WERI-Rb-1 (cell line): ENCODE results near the gene RAB33A.

ENCODE experiments used
- DNase-seq: peaks from one replicate; pipeline ENCODE4 v3.0.0-alpha.2; 2020
- H3K27ac ChIP-seq: fragments of 250-450 bp; sonication (Bioruptor Pico); 2 replicates; pipeline ENCODE4 v1.5.1; 2020; ENCODE audit warnings: mild to moderate bottlenecking, moderate library complexity
- H3K27me3 ChIP-seq: fragments of 250-450 bp; sonication (Bioruptor Pico); 2 replicates; pipeline ENCODE4 v1.5.1; 2021; ENCODE audit warnings: mild to moderate bottlenecking, low read depth, moderate library complexity; ENCODE audit not compliant: insufficient read depth, severe bottlenecking
- H3K36me3 ChIP-seq: fragments of 250-450 bp; sonication (Bioruptor Pico); 2 replicates; pipeline ENCODE4 v1.5.1; 2020; ENCODE audit warnings: mild to moderate bottlenecking, moderate library complexity
- H3K4me3 ChIP-seq: 2 replicates; pipeline ENCODE4 v1.5.1; 2011; ENCODE audit warnings: low read depth, mild to moderate bottlenecking, control low read depth, low read length
- H3K9me3 ChIP-seq: fragments of 250-450 bp; sonication (Bioruptor Pico); 2 replicates; pipeline ENCODE4 v1.5.1; 2021; ENCODE audit warnings: mild to moderate bottlenecking, moderate library complexity; ENCODE audit not compliant: severe bottlenecking
- TF ChIP-seq, protein P1 (sequence below): IDR thresholded peaks from 2 replicates; pipeline ENCODE4 v1.5.1; 2011; ENCODE audit warnings: low read depth, mild to moderate bottlenecking, control low read depth, inconsistent platforms, low read length

Gene RAB33A

GRCh38 chrX:130179170-130179569 lies 7.4 kb downstream of the RAB33A start:
- TF ChIP-seq, protein P1, sequence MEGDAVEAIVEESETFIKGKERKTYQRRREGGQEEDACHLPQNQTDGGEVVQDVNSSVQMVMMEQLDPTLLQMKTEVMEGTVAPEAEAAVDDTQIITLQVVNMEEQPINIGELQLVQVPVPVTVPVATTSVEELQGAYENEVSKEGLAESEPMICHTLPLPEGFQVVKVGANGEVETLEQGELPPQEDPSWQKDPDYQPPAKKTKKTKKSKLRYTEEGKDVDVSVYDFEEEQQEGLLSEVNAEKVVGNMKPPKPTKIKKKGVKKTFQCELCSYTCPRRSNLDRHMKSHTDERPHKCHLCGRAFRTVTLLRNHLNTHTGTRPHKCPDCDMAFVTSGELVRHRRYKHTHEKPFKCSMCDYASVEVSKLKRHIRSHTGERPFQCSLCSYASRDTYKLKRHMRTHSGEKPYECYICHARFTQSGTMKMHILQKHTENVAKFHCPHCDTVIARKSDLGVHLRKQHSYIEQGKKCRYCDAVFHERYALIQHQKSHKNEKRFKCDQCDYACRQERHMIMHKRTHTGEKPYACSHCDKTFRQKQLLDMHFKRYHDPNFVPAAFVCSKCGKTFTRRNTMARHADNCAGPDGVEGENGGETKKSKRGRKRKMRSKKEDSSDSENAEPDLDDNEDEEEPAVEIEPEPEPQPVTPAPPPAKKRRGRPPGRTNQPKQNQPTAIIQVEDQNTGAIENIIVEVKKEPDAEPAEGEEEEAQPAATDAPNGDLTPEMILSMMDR = no peak
- H3K4me3 ChIP-seq = no peak overlapping the region
- H3K27ac ChIP-seq = no peak overlapping the region
- no peaks in the 10 kb centered on the region for H3K9me3 ChIP-seq
- no peaks in the 10 kb centered on the region for H3K36me3 ChIP-seq
- H3K27me3 ChIP-seq = no peaks in the 10 kb centered on the region
- no peak for DNase-seq

- H3K27me3 ChIP-seq = no peaks in the 10 kb centered on the region
- H3K4me3 ChIP-seq = no peak overlapping the region
- DNase-seq = no peak
- H3K36me3 ChIP-seq = no peaks in the 10 kb centered on the region
- H3K27ac ChIP-seq = no peak overlapping the region
- H3K9me3 ChIP-seq = no peaks in the 10 kb centered on the region
- TF ChIP-seq, protein P1 = no peak
These were observed 7.9 kb downstream of the RAB33A start for GRCh38 chrX:130179579-130180215.

DNA sequence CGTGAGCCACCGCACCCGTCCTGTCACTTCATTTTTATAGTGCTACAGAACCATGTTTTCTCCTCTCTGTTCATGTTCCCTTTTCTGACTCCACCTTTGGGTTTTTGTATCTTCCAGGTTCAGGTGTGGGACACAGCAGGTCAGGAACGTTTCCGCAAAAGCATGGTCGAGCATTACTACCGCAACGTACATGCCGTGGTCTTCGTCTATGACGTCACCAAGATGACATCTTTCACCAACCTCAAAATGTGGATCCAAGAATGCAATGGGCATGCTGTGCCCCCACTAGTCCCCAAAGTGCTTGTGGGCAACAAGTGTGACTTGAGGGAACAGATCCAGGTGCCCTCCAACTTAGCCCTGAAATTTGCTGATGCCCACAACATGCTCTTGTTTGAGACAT lies 12.4 kb downstream of the RAB33A start:
- H3K27ac ChIP-seq = no peak overlapping the region
- H3K9me3 ChIP-seq = no peaks in the 10 kb centered on the region
- no peaks in the 10 kb centered on the region for H3K36me3 ChIP-seq
- TF ChIP-seq, protein P1 = no peak
- no peak for DNase-seq
- H3K4me3 ChIP-seq = no peak overlapping the region
- no peaks in the 10 kb centered on the region for H3K27me3 ChIP-seq

- H3K27me3 ChIP-seq = no peaks in the 10 kb centered on the region
- no peak overlapping the region for H3K27ac ChIP-seq
- TF ChIP-seq, protein P1 = no peak
- H3K4me3 ChIP-seq = no peak overlapping the region
- H3K9me3 ChIP-seq = no peaks in the 10 kb centered on the region
- no peaks in the 10 kb centered on the region for H3K36me3 ChIP-seq
- DNase-seq = no peak
These were observed 13.1 kb downstream of the RAB33A start for GRCh38 chrX:130184857-130185256.

DNA sequence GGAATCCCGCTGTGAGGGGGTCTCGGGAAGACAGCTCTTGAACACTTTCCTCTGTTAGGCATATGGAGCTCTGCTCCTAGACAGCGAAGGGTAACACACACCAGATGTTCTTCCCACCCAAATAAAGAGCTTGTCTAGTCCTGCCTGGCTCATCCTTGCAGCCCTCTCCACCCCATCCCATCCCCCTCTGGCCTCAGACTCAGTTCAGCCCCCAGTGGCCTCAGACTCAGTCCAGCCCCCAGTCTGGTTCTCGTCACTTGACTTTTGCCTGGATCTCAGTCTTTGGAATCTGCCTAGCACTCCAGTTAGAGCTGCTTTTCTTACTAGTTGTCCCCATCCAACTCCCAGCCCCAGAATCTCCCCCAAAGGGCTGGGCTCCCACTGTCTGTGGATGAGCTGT lies 14.9 kb downstream of the RAB33A start:
- DNase-seq = peak; percentile 18
- H3K4me3 ChIP-seq = no peak overlapping the region
- H3K27ac ChIP-seq = no peak overlapping the region
- H3K9me3 ChIP-seq = no peaks in the 10 kb centered on the region
- TF ChIP-seq, protein P1 = no peak
- H3K27me3 ChIP-seq = no peaks in the 10 kb centered on the region
- H3K36me3 ChIP-seq = no peaks in the 10 kb centered on the region

DNA sequence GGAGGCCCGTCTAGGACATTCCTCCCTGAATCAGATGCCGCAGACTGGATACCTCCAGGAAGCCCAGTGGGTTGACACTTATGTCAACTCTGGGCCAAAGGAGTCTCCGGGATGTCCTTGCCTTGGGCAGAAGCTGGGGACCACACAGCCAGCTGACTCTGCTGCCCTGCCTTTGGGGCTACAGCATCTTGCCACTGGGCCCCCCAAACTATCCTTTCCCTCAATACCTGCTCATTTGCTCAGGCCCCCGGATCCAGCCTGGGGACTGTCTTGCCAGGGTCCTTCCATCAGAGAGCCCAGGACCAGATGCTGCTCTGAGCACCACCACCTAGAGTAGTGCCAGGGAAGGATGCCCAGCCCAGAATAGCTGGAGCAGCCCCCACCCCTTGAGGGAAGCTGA lies 19.0 kb downstream of the RAB33A start:
- DNase-seq = no peak
- TF ChIP-seq, protein P1 = no peak
- H3K36me3 ChIP-seq = no peaks in the 10 kb centered on the region
- no peak overlapping the region for H3K4me3 ChIP-seq
- H3K27me3 ChIP-seq = peaks cover 2% of the 10 kb centered on the region
- no peak overlapping the region for H3K27ac ChIP-seq
- H3K9me3 ChIP-seq = no peaks in the 10 kb centered on the region
